HUES64 (cell line): ENCODE measurements around the gene CLEC18A. TPM values are rescaled to one million over a fixed set of nuclear protein-coding genes. Genes with fewer than 3 reads are reported as not detected.
"Not testable (repeated sequence)": the region's sequence is repeated elsewhere in the genome, so short reads cannot be mapped to it uniquely, and the experiment has no call there.

Experiments used
- H3K27ac ChIP-seq: 2 replicates; pipeline ENCODE4 v1.7.0; 2013; ENCODE audit warnings: low read depth, low read length, inconsistent platforms
- H3K27me3 ChIP-seq: 2 replicates; pipeline ENCODE4 v1.6.1; 2013; ENCODE audit warnings: mild to moderate bottlenecking, low read length; ENCODE audit not compliant: insufficient read depth
- H3K36me3 ChIP-seq: 2 replicates; pipeline ENCODE4 v1.6.1; 2013; ENCODE audit warnings: mild to moderate bottlenecking, low read length; ENCODE audit not compliant: insufficient read depth
- H3K4me1 ChIP-seq: 2 replicates; pipeline ENCODE4 v1.6.1; 2013; ENCODE audit warnings: mild to moderate bottlenecking, low read length, moderate library complexity; ENCODE audit not compliant: insufficient read depth
- H3K4me3 ChIP-seq: 2 replicates; pipeline ENCODE4 v1.5.1; 2013; ENCODE audit warnings: mild to moderate bottlenecking, low read length, moderate library complexity
- H3K9ac ChIP-seq: 2 replicates; pipeline ENCODE4 v1.6.1; 2013; ENCODE audit warnings: mild to moderate bottlenecking, low read depth, low read length
- H3K9me3 ChIP-seq: 2 replicates; pipeline ENCODE4 v1.6.1; 2013; ENCODE audit warnings: low read depth, low read length; ENCODE audit not compliant: insufficient read depth
- WGBS: fragments of 150-250, 120-280 bp; methylation state at CpG from one replicate; pipeline ENCODE4 v1.1.7; 2013; ENCODE audit warnings: missing lambda C conversion rate; 5-methylcytosine and 5-hydroxymethylcytosine counted together
- polyA plus RNA-seq, 2 experiments: library from polyadenylated mRNA; stranded (reverse); fragments of 50-300 nt; gene quantifications; one replicate each; pipeline ENCODE4 v1.2.3, GENCODE V29; 2013

Gene CLEC18A
- 0.50 TPM for polyA plus RNA-seq (2013, experiment 1 of 2)
- 1.3 TPM for polyA plus RNA-seq (2013, experiment 2 of 2)

- not testable (repeated sequence) for H3K4me1 ChIP-seq, H3K9ac ChIP-seq, H3K27me3 ChIP-seq, H3K27ac ChIP-seq, H3K4me3 ChIP-seq, H3K36me3 ChIP-seq, H3K9me3 ChIP-seq
- WGBS, result 84% methylated on average over 3 of the region's 26 CpGs
These were observed at the start of gene CLEC18A for GRCh38 chr16:69951017-69951671. Gene CLEC18A (plus strand): TSS chr16:69951334. CDS start chr16:69951367, 33 bp downstream.

- H3K27me3 ChIP-seq, result no peaks in the 10 kb centered on the region
- H3K27ac ChIP-seq, result 0 out of 2 replicates have a peak overlapping the region, but pooled peaks have one; percentile 23
- H3K4me3 ChIP-seq, result no peak overlapping the region
- H3K4me1 ChIP-seq, result peaks cover 11% of the 10 kb centered on the region
- H3K36me3 ChIP-seq, result peaks cover 5% of the 10 kb centered on the region
- no peak overlapping the region for H3K9ac ChIP-seq
- WGBS, result 97% methylated on average over 6 of the region's 8 CpGs
- no peaks in the 10 kb centered on the region for H3K9me3 ChIP-seq
These were observed 47.2 kb upstream of the CLEC18A start for GRCh38 chr16:69903865-69904415.

GRCh38 chr16:69904495-69905170 is 46.5 kb upstream of the CLEC18A start:
- Histone ChIP-seq H3K27ac (peak overlapping the region; percentile 64; the same call in 1 of the 2 replicates), H3K27me3 (no peaks in the 10 kb centered on the region), H3K4me3 (no peak overlapping the region), H3K9me3 (no peaks in the 10 kb centered on the region), H3K4me1 (peaks cover 11% of the 10 kb centered on the region), H3K9ac (0 out of 2 replicates have a peak overlapping the region, but pooled peaks have one; percentile 15), H3K36me3 (peaks cover 7% of the 10 kb centered on the region)
- 80% methylated on average over 6 of the region's 9 CpGs for WGBS

GRCh38 chr16:69905171-69905555 is 46.0 kb upstream of the CLEC18A start:
- Histone ChIP-seq H3K27ac (peak overlapping the region; percentile 64; the same call in 1 of the 2 replicates), H3K36me3 (peaks cover 7% of the 10 kb centered on the region)

GRCh38 chr16:69906838-69907401 is 44.2 kb upstream of the CLEC18A start:
- H3K27ac ChIP-seq, result no peak overlapping the region
- H3K27me3 ChIP-seq, result no peaks in the 10 kb centered on the region
- H3K9me3 ChIP-seq, result no peaks in the 10 kb centered on the region
- no peak overlapping the region for H3K4me3 ChIP-seq
- WGBS, result 94% methylated on average over 5 of the region's 6 CpGs
- peaks cover 7% of the 10 kb centered on the region for H3K36me3 ChIP-seq
- H3K4me1 ChIP-seq, result peaks cover 11% of the 10 kb centered on the region
- H3K9ac ChIP-seq, result no peak overlapping the region

More at GRCh38 chr16:69905171-69905555, 46.0 kb upstream of the CLEC18A start:
- Histone ChIP-seq H3K4me1 (peaks cover 11% of the 10 kb centered on the region), H3K9me3 (no peaks in the 10 kb centered on the region), H3K27me3 (no peaks in the 10 kb centered on the region), H3K4me3 (no peak overlapping the region), H3K9ac (0 out of 2 replicates have a peak overlapping the region, but pooled peaks have one; percentile 15)
- 78% methylated on average over 2 of the region's 2 CpGs for WGBS

- 97% methylated on average over 8 of the region's 8 CpGs for WGBS
These were observed 42.1 kb upstream of the CLEC18A start for GRCh38 chr16:69909043-69909442.

GRCh38 chr16:69909760-69910159 is 41.4 kb upstream of the CLEC18A start:
- H3K27me3 ChIP-seq, result no peaks in the 10 kb centered on the region
- H3K27ac ChIP-seq, result no peak overlapping the region
- WGBS, result 99% methylated on average over 7 of the region's 7 CpGs
- no peak overlapping the region for H3K4me3 ChIP-seq
- H3K36me3 ChIP-seq, result peaks cover 7% of the 10 kb centered on the region
- H3K9ac ChIP-seq, result no peak overlapping the region
- no peaks in the 10 kb centered on the region for H3K9me3 ChIP-seq
- H3K4me1 ChIP-seq, result peaks cover 7% of the 10 kb centered on the region

More at GRCh38 chr16:69909043-69909442, 42.1 kb upstream of the CLEC18A start:
- H3K4me1 ChIP-seq, result peaks cover 11% of the 10 kb centered on the region
- H3K9me3 ChIP-seq, result no peaks in the 10 kb centered on the region
- H3K27ac ChIP-seq, result no peak overlapping the region
- no peak overlapping the region for H3K4me3 ChIP-seq
- H3K36me3 ChIP-seq, result peaks cover 7% of the 10 kb centered on the region
- no peak overlapping the region for H3K9ac ChIP-seq
- no peaks in the 10 kb centered on the region for H3K27me3 ChIP-seq

GRCh38 chr16:69910964-69911363 is 40.2 kb upstream of the CLEC18A start:
- no peak overlapping the region for H3K4me3 ChIP-seq
- WGBS, result 76% methylated on average over 3 of the region's 3 CpGs
- no peaks in the 10 kb centered on the region for H3K9me3 ChIP-seq
- H3K27me3 ChIP-seq, result no peaks in the 10 kb centered on the region
- no peaks in the 10 kb centered on the region for H3K4me1 ChIP-seq
- H3K36me3 ChIP-seq, result peaks cover 7% of the 10 kb centered on the region
- H3K27ac ChIP-seq, result no peak overlapping the region
- H3K9ac ChIP-seq, result no peak overlapping the region

- Histone ChIP-seq H3K9ac (no peak overlapping the region), H3K9me3 (no peaks in the 10 kb centered on the region), H3K27ac (no peak overlapping the region), H3K4me1 (peaks cover 16% of the 10 kb centered on the region; the same call in 1 of the 2 replicates), H3K4me3 (no peak overlapping the region), H3K36me3 (no peaks in the 10 kb centered on the region), H3K27me3 (no peaks in the 10 kb centered on the region)
- 93% methylated on average over 1 of the region's 1 CpG for WGBS
These were observed 34.7 kb upstream of the CLEC18A start for GRCh38 chr16:69916462-69916861.

- no peaks in the 10 kb centered on the region for H3K9me3 ChIP-seq
- no peaks in the 10 kb centered on the region for H3K36me3 ChIP-seq
- no peak overlapping the region for H3K4me3 ChIP-seq
- H3K9ac ChIP-seq, result 0 out of 2 replicates have a peak overlapping the region, but pooled peaks have one; percentile 21
- H3K27ac ChIP-seq, result peak overlapping the region; percentile 43; the same call in 1 of the 2 replicates
- peaks cover 16% of the 10 kb centered on the region; the same call in 1 of the 2 replicates for H3K4me1 ChIP-seq
- H3K27me3 ChIP-seq, result no peaks in the 10 kb centered on the region
- 73% methylated on average over 1 of the region's 1 CpG for WGBS
These were observed 33.8 kb upstream of the CLEC18A start for GRCh38 chr16:69917311-69917710.

GRCh38 chr16:69917739-69918138 is 33.4 kb upstream of the CLEC18A start:
- Histone ChIP-seq H3K9ac (peak overlapping the region; percentile 23; the same call in 1 of the 2 replicates), H3K27me3 (no peaks in the 10 kb centered on the region), H3K36me3 (no peaks in the 10 kb centered on the region), H3K4me3 (no peak overlapping the region), H3K9me3 (no peaks in the 10 kb centered on the region), H3K4me1 (peaks cover 16% of the 10 kb centered on the region; the same call in 1 of the 2 replicates), H3K27ac (peak overlapping the region; percentile 48)
- 39% methylated on average over 20 of the region's 20 CpGs for WGBS
